ENCODE data around the gene SHROOM1. TPM values are rescaled to one million over a fixed set of nuclear protein-coding genes. Genes with fewer than 3 reads are reported as not detected.
A peak's percentile ranks its signal among the peaks of the same experiment; 100 is the strongest.

SHROOM1 gene, protein sequence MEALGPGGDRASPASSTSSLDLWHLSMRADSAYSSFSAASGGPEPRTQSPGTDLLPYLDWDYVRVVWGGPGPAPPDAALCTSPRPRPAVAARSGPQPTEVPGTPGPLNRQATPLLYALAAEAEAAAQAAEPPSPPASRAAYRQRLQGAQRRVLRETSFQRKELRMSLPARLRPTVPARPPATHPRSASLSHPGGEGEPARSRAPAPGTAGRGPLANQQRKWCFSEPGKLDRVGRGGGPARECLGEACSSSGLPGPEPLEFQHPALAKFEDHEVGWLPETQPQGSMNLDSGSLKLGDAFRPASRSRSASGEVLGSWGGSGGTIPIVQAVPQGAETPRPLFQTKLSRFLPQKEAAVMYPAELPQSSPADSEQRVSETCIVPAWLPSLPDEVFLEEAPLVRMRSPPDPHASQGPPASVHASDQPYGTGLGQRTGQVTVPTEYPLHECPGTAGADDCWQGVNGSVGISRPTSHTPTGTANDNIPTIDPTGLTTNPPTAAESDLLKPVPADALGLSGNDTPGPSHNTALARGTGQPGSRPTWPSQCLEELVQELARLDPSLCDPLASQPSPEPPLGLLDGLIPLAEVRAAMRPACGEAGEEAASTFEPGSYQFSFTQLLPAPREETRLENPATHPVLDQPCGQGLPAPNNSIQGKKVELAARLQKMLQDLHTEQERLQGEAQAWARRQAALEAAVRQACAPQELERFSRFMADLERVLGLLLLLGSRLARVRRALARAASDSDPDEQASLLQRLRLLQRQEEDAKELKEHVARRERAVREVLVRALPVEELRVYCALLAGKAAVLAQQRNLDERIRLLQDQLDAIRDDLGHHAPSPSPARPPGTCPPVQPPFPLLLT
- 1 to 10 TPM; 5.4 to 8.0 TPM for total RNA-seq

GRCh38 chr5:132830436-132831094 is at the start of gene SHROOM1:
Gene SHROOM1 (minus strand): TSS chr5:132830647. CDS start chr5:132826140, 4,507 bp downstream.
- Mint-ChIP-seq H3K36me3 (no peaks in the 10 kb centered on the region), H3K27ac (peak within 1 kb of the TSS in 1 of 2 donors; percentile 41), H3K4me1 (ENCODE audit: low read depth in 2 of 2) (peaks cover 5 to 11% of the 10 kb centered on the region in 2 donors), H3K9me3 (no peaks in the 10 kb centered on the region), H3K27me3 (peaks cover 13 to 21% of the 10 kb centered on the region in 2 donors), H3K4me3 (peak within 1 kb of the TSS; percentile 87)
- peak; percentile 82 to 86 for ATAC-seq
- peak; percentile 72 for DNase-seq (ENCODE audit: low spot score)

- Mint-ChIP-seq H3K36me3 (peaks cover 5% of the 10 kb centered on the region), H3K27me3 (no peaks in the 10 kb centered on the region), H3K4me3 (no peak overlapping the region), H3K27ac (no peak overlapping the region), H3K9me3 (no peaks in the 10 kb centered on the region), H3K4me1 (ENCODE audit: low read depth in 2 of 2) (peaks cover 0 to 3% of the 10 kb centered on the region in 2 donors)
- no peak for DNase-seq (ENCODE audit: low spot score)
- no peak for ATAC-seq
Observed at GRCh38 chr5:132877938-132878337, 47.5 kb upstream of the SHROOM1 start.

- no peak overlapping the region for H3K4me3 Mint-ChIP-seq
- no peaks in the 10 kb centered on the region for H3K36me3 Mint-ChIP-seq
- no peaks in the 10 kb centered on the region for H3K9me3 Mint-ChIP-seq
- DNase-seq (ENCODE audit: low spot score) (no peak), ATAC-seq (no peak)
- no peaks in the 10 kb centered on the region for H3K27me3 Mint-ChIP-seq
- no peak overlapping the region for H3K27ac Mint-ChIP-seq
- H3K4me1 Mint-ChIP-seq (ENCODE audit: low read depth in 2 of 2): peaks cover 0 to 3% of the 10 kb centered on the region in 2 donors
Observed at GRCh38 chr5:132877466-132877865, 47.0 kb upstream of the SHROOM1 start.

GRCh38 chr5:132876020-132876759 is 45.7 kb upstream of the SHROOM1 start:
- ATAC-seq (no peak), DNase-seq (ENCODE audit: low spot score) (no peak)
- no peak overlapping the region for H3K4me3 Mint-ChIP-seq
- no peaks in the 10 kb centered on the region for H3K36me3 Mint-ChIP-seq
- peaks cover 0 to 3% of the 10 kb centered on the region in 2 donors for H3K4me1 Mint-ChIP-seq (ENCODE audit: low read depth in 2 of 2)
- H3K9me3 Mint-ChIP-seq: no peaks in the 10 kb centered on the region
- no peaks in the 10 kb centered on the region for H3K27me3 Mint-ChIP-seq
- no peak overlapping the region for H3K27ac Mint-ChIP-seq

- Mint-ChIP-seq H3K36me3 (no peaks in the 10 kb centered on the region), H3K27me3 (no peaks in the 10 kb centered on the region), H3K4me3 (no peak overlapping the region), H3K27ac (no peak overlapping the region), H3K4me1 (ENCODE audit: low read depth in 2 of 2) (peaks cover under 1 to 3% of the 10 kb centered on the region in 2 donors), H3K9me3 (no peaks in the 10 kb centered on the region)
- no peak for DNase-seq (ENCODE audit: low spot score)
- no peak for ATAC-seq
Observed at GRCh38 chr5:132873930-132874271, 43.5 kb upstream of the SHROOM1 start.

- no peak for DNase-seq (ENCODE audit: low spot score)
- H3K36me3 Mint-ChIP-seq: no peaks in the 10 kb centered on the region
- H3K9me3 Mint-ChIP-seq: no peaks in the 10 kb centered on the region
- no peak for ATAC-seq
- H3K4me3 Mint-ChIP-seq: no peak within 1 kb of the TSS
- H3K27me3 Mint-ChIP-seq: no peaks in the 10 kb centered on the region
- H3K27ac Mint-ChIP-seq: peak within 1 kb of the TSS; percentile 7 to 15
- peaks cover 3 to 4% of the 10 kb centered on the region in 2 donors for H3K4me1 Mint-ChIP-seq (ENCODE audit: low read depth in 2 of 2)
Observed at GRCh38 chr5:132873119-132873929, 42.9 kb upstream of the SHROOM1 start, which contains the start of gene LEAP2. Gene LEAP2 (plus strand): TSS chr5:132873668. CDS start chr5:132873695, 27 bp downstream.

DNA sequence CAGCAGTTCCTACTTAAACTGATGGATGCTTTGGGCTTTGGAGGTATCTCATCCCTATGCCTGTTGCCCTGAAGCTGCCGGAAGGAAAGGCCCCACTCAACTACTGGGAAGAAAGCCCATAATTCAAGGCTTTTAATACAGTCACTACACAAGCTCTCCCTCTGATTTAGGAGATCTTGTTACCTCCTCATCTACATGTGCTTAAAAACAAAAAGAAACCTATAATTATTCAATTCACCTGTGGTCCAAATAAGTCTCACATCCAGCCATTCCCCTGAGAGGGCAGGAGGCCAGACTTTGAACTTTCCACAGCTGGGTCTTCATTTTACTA is 42.3 kb upstream of the SHROOM1 start:
- no peaks in the 10 kb centered on the region for H3K27me3 Mint-ChIP-seq
- peaks cover 3 to 4% of the 10 kb centered on the region in 2 donors for H3K4me1 Mint-ChIP-seq (ENCODE audit: low read depth in 2 of 2)
- no peak for DNase-seq (ENCODE audit: low spot score)
- H3K27ac Mint-ChIP-seq: peak overlapping the region; percentile 7 to 15
- no peak overlapping the region for H3K4me3 Mint-ChIP-seq
- H3K36me3 Mint-ChIP-seq: no peaks in the 10 kb centered on the region
- no peaks in the 10 kb centered on the region for H3K9me3 Mint-ChIP-seq
- no peak for ATAC-seq

DNA sequence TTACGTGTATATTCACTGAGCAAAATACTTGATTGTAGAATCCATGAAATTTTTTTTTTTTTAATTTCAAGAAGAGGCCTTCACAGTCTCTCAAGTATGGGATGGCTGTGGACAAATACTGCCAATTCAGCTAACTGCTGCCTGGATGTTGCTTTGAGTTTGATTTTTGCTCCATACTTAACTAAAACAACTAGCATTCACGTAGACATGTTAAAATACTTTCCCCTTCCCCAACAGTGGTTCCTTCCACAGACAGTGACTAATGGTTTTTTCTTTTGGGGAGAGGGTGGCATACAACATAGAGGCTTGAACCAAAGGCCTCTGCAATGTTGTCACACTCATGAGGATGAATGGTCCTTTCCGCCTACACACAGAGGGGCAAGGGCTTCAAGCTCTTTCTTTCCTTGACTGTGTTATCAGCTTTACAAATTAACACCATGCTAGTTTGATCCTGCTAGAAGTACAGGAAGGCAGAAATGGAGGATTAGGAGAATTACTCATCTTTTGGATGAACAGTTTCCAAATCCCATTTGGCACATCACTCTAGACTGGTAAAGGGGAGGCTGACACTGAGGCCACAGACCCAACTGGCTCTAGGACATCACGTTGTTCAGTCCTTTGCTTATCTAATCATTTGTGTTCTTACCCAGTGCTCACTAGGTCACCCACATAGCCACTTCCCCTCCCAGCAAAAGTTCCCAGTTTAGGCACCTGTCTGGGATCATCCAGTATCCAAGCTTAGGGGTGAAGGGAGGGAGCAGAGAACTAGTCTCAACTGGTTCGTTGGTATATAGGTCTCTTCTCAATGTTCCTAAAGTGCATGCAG is 41.2 kb upstream of the SHROOM1 start:
- Mint-ChIP-seq H3K27me3 (no peaks in the 10 kb centered on the region), H3K9me3 (no peaks in the 10 kb centered on the region), H3K36me3 (peaks cover 7% of the 10 kb centered on the region), H3K27ac (no peak overlapping the region), H3K4me1 (ENCODE audit: low read depth in 2 of 2) (peaks cover 7 to 13% of the 10 kb centered on the region in 2 donors), H3K4me3 (no peak overlapping the region)
- ATAC-seq: no peak
- DNase-seq (ENCODE audit: low spot score): no peak

DNA sequence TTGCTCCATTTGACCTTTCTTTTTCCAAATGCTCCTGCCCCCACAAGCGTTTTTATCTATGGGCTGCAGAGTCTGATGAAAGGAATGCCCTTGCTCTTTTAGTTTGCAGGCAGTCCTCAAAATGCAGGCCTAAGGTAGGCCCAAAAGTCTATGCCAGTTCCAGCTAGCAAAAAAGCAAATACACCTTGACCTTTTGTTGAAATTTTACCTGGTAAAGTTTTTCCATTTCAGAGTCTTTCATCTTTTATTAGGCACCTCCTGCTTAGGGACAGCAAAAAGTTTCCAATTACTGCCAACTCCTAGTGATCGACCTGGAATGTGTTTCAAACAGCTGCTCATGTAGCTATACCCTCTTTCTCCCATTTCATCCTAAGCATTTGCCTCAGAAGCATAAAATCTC is 40.4 kb upstream of the SHROOM1 start:
- no peak for ATAC-seq
- peaks cover 7% of the 10 kb centered on the region for H3K36me3 Mint-ChIP-seq
- no peak overlapping the region for H3K4me3 Mint-ChIP-seq
- no peak overlapping the region for H3K27ac Mint-ChIP-seq
- H3K9me3 Mint-ChIP-seq: no peaks in the 10 kb centered on the region
- no peaks in the 10 kb centered on the region for H3K27me3 Mint-ChIP-seq
- peaks cover 15 to 22% of the 10 kb centered on the region in 2 donors for H3K4me1 Mint-ChIP-seq (ENCODE audit: low read depth in 2 of 2)
- DNase-seq (ENCODE audit: low spot score): no peak

DNA sequence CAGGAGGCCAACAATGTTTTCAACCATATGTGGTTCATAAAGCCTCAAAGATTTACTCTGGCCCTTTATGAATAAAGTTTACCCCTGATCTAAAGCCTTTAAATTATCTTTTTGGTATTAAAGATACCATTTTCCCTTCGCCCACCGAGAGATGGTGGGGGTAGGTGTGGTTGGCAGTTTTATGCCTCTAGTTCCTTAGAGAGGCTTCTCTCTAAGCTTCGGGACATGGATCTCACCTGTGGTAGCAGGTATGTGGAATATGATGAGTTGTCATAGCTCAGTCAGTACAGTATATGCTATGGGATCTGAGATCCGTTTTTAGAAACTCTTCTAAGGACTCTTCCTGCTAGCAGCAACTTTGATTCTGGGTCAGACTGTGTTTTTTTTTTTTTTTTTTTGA is 38.3 kb upstream of the SHROOM1 start:
- Mint-ChIP-seq H3K27ac (peak overlapping the region in 1 of 2 donors; percentile 97), H3K27me3 (no peaks in the 10 kb centered on the region), H3K36me3 (peaks cover 7% of the 10 kb centered on the region), H3K4me1 (ENCODE audit: low read depth in 2 of 2) (peaks cover 21 to 28% of the 10 kb centered on the region in 2 donors), H3K4me3 (no peak overlapping the region), H3K9me3 (no peaks in the 10 kb centered on the region)
- ATAC-seq (no peak), DNase-seq (ENCODE audit: low spot score) (no peak)

DNA sequence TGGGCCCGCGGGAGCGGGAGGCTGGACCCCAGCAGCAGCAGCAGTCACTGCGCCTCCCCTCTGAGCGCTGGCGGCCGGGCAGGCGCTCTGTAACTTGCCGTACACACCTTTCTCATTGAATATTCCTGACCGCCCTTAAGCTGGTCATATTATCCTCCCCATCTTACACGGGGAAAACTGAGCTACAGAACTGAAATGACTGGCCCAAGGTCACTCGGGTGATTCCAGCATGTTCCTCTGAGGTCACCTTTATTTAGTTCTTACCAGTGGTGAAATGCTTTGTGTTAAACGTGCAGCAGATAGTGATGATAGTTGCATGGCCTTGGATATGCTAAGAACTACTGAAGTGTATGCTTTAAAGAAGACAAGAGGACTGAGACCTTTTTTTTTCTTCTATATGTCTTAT is 36.6 kb upstream of the SHROOM1 start:
- H3K27me3 Mint-ChIP-seq: no peaks in the 10 kb centered on the region
- H3K27ac Mint-ChIP-seq: peak overlapping the region; percentile 94 to 97
- H3K36me3 Mint-ChIP-seq: peaks cover 7% of the 10 kb centered on the region
- peak overlapping the region; percentile 99 for H3K4me3 Mint-ChIP-seq
- H3K9me3 Mint-ChIP-seq: no peaks in the 10 kb centered on the region
- ATAC-seq: no peak
- DNase-seq (ENCODE audit: low spot score): no peak
- H3K4me1 Mint-ChIP-seq (ENCODE audit: low read depth in 2 of 2): peaks cover 18 to 28% of the 10 kb centered on the region in 2 donors
